Smooth muscle cell (in vitro differentiated cells): ENCODE results near the gene SEC24C. TPM values are rescaled to one million over a fixed set of nuclear protein-coding genes. Genes with fewer than 3 reads are reported as not detected.

Experiments used
- DNase-seq: peaks from one replicate; lab custom pipeline; 2025; ENCODE audit not compliant: unreplicated experiment; lab: John Stamatoyannopoulos, UW
- H2AFZ ChIP-seq: fragments of 200-600 bp; sonication (generic); 2 replicates; pipeline ENCODE4 v1.6.0; 2016; ENCODE audit warnings: antibody characterized with exemption, low read depth, mild to moderate bottlenecking
- H3F3A ChIP-seq: fragments of 200-600 bp; sonication (generic); 2 replicates; pipeline ENCODE4 v1.6.0; 2017; ENCODE audit warnings: antibody characterized with exemption, low read depth
- H3K27ac ChIP-seq: fragments of 200-600 bp; sonication (generic); 2 replicates; pipeline ENCODE4 v1.5.1; 2016; ENCODE audit warnings: low read depth, mild to moderate bottlenecking
- H3K27me3 ChIP-seq: fragments of 200-600 bp; sonication (generic); 2 replicates; pipeline ENCODE4 v1.6.1; 2016; ENCODE audit warnings: low read depth, mild to moderate bottlenecking
- H3K36me3 ChIP-seq: fragments of 200-600 bp; sonication (generic); 2 replicates; pipeline ENCODE4 v1.5.1; 2016; ENCODE audit warnings: low read depth
- H3K4me1 ChIP-seq: fragments of 200-600 bp; sonication (generic); 2 replicates; pipeline ENCODE4 v1.5.1; 2016; ENCODE audit warnings: low read depth
- H3K4me2 ChIP-seq: fragments of 200-600 bp; sonication (generic); 2 replicates; pipeline ENCODE4 v1.6.0; 2016; ENCODE audit warnings: mild to moderate bottlenecking
- H3K4me3 ChIP-seq: fragments of 200-600 bp; sonication (generic); 2 replicates; pipeline ENCODE4 v1.5.1; 2016; ENCODE audit warnings: mild to moderate bottlenecking
- H3K79me2 ChIP-seq: fragments of 200-600 bp; sonication (generic); 2 replicates; pipeline ENCODE4 v1.6.0; 2016; ENCODE audit warnings: low read depth, mild to moderate bottlenecking
- H3K9ac ChIP-seq: fragments of 200-600 bp; sonication (generic); 2 replicates; pipeline ENCODE4 v1.6.0; 2016; ENCODE audit warnings: low read depth
- H3K9me3 ChIP-seq: fragments of 200-600 bp; sonication (generic); replicated peaks from 2 replicates; pipeline ENCODE4 v1.5.1; 2016; ENCODE audit warnings: low read depth
- H4K20me1 ChIP-seq: fragments of 200-600 bp; sonication (generic); 2 replicates; pipeline ENCODE4 v1.6.0; 2016; ENCODE audit warnings: low read depth
- CTCF ChIP-seq: fragments of 200-600 bp; sonication (generic); IDR thresholded peaks from 2 replicates; pipeline ENCODE4 v1.5.1; 2017; ENCODE audit warnings: borderline replicate concordance, mild to moderate bottlenecking, antibody characterized with exemption; ENCODE audit not compliant: insufficient read depth, poor library complexity, severe bottlenecking
- WGBS: methylation state at CpG from one replicate; pipeline ENCODE4 v1.1.7; 2016; ENCODE audit warnings: low lambda C conversion rate; 5-methylcytosine and 5-hydroxymethylcytosine counted together
- polyA plus RNA-seq: library from polyadenylated mRNA; unstranded; fragments of >200 nt; fragmentation: Nextera tagmentation; extraction: Ambion mirVana; gene quantifications from 2 replicates; pipeline ENCODE4 v1.2.1, GENCODE V29; 2016
- total RNA-seq: library from RNA; depleted of rRNA; stranded (reverse); fragments of >200 nt; gene quantifications from 2 replicates; pipeline ENCODE4 v1.2.3, GENCODE V29; 2014

SEC24C gene
- total and polyA plus RNA-seq, 2 experiments from 2014 or later, result 41.5 to 54.7 TPM

GRCh38 chr10:73799899-73800559, 55.9 kb downstream of the SEC24C start:
- no peak for TF ChIP-seq CTCF
- Histone ChIP-seq H4K20me1 (no peaks in the 10 kb centered on the region), H3F3A (peaks cover 5% of the 10 kb centered on the region), H3K9me3 (no peaks in the 10 kb centered on the region), H3K27me3 (no peaks in the 10 kb centered on the region), H3K4me3 (no peak overlapping the region), H3K9ac (no peak overlapping the region), H2AFZ (no peak overlapping the region), H3K4me2 (no peak overlapping the region), H3K27ac (no peak overlapping the region), H3K36me3 (no peaks in the 10 kb centered on the region), H3K4me1 (no peaks in the 10 kb centered on the region), H3K79me2 (no peaks in the 10 kb centered on the region)
- DNase-seq, result no peak
- 92% methylated on average over 9 of the region's 9 CpGs for WGBS

- 95% methylated on average over 15 of the region's 20 CpGs for WGBS
- H3K9me3 ChIP-seq, result no peaks in the 10 kb centered on the region
- no peak for TF ChIP-seq CTCF
- no peaks in the 10 kb centered on the region for H4K20me1 ChIP-seq
- H3K4me2 ChIP-seq, result no peak overlapping the region
- no peak overlapping the region for H3K9ac ChIP-seq
- H3K4me1 ChIP-seq, result no peaks in the 10 kb centered on the region
- H3K79me2 ChIP-seq, result no peaks in the 10 kb centered on the region
- H3K27ac ChIP-seq, result no peak overlapping the region
- H3K4me3 ChIP-seq, result no peak overlapping the region
- H3K36me3 ChIP-seq, result no peaks in the 10 kb centered on the region
- H2AFZ ChIP-seq, result no peak overlapping the region
- no peak for DNase-seq
- no peaks in the 10 kb centered on the region for H3K27me3 ChIP-seq
- H3F3A ChIP-seq, result peaks cover 5% of the 10 kb centered on the region
Measured at GRCh38 chr10:73800560-73801252, 56.5 kb downstream of the SEC24C start.

- H3F3A ChIP-seq, result peaks cover 5% of the 10 kb centered on the region
- H3K4me1 ChIP-seq, result no peaks in the 10 kb centered on the region
- no peak for TF ChIP-seq CTCF
- no peaks in the 10 kb centered on the region for H3K9me3 ChIP-seq
- H2AFZ ChIP-seq, result no peak overlapping the region
- H3K9ac ChIP-seq, result no peak overlapping the region
- no peak overlapping the region for H3K4me2 ChIP-seq
- H4K20me1 ChIP-seq, result no peaks in the 10 kb centered on the region
- H3K79me2 ChIP-seq, result no peaks in the 10 kb centered on the region
- no peak for DNase-seq
- no peak overlapping the region for H3K4me3 ChIP-seq
- H3K36me3 ChIP-seq, result no peaks in the 10 kb centered on the region
- WGBS, result 99% methylated on average over 13 of the region's 13 CpGs
- H3K27me3 ChIP-seq, result no peaks in the 10 kb centered on the region
- no peak overlapping the region for H3K27ac ChIP-seq
Measured at GRCh38 chr10:73801253-73801590, 57.0 kb downstream of the SEC24C start.
